HUES48 (cell line): Measurements from ENCODE around the gene MLIP.

Experiments used
- H3K27ac ChIP-seq: one replicate; pipeline ENCODE4 v1.7.0; 2013; ENCODE audit warnings: low read depth, low read length, inconsistent platforms
- H3K27me3 ChIP-seq: 2 replicates; pipeline ENCODE4 v1.6.1; 2013; ENCODE audit warnings: mild to moderate bottlenecking, low read length; ENCODE audit not compliant: control insufficient read depth, insufficient read depth
- H3K36me3 ChIP-seq: 2 replicates; pipeline ENCODE4 v1.6.1; 2013; ENCODE audit warnings: low read length; ENCODE audit not compliant: control insufficient read depth, insufficient read depth
- H3K4me1 ChIP-seq: 2 replicates; pipeline ENCODE4 v1.6.1; 2013; ENCODE audit warnings: mild to moderate bottlenecking, low read length; ENCODE audit not compliant: control insufficient read depth, insufficient read depth
- H3K4me3 ChIP-seq: 2 replicates; pipeline ENCODE4 v1.5.1; 2013; ENCODE audit warnings: mild to moderate bottlenecking, low read depth, low read length
- H3K9ac ChIP-seq: 2 replicates; pipeline ENCODE4 v1.6.1; 2013; ENCODE audit warnings: mild to moderate bottlenecking, low read depth, low read length, moderate library complexity
- H3K9me3 ChIP-seq: 2 replicates; pipeline ENCODE4 v1.6.1; 2013; ENCODE audit warnings: low read length; ENCODE audit not compliant: control insufficient read depth, insufficient read depth

The MLIP gene

DNA sequence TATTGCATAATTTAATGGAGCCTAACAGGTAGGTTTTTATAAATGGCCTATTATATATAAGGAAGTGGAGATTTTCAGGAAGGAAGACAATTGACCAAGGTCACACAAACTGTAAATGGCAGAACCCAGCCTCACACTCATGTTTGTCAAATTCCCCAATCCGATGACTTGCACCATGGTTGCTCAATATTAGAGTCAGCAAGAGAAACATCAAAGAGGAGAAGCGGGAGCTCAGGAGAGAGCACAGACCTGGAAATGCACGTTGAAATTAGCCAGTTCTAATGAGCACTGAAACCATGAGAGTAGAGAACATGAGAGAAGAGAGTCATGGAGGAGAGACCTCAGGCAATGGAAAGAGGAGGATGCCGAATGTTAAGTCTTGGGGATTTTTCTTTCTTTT, 13.5 kb upstream of the MLIP start:
- no peaks in the 10 kb centered on the region for H3K4me1 ChIP-seq
- no peaks in the 10 kb centered on the region for H3K9me3 ChIP-seq
- H3K36me3 ChIP-seq = no peaks in the 10 kb centered on the region
- H3K9ac ChIP-seq = no peak overlapping the region
- no peaks in the 10 kb centered on the region for H3K27me3 ChIP-seq
- H3K4me3 ChIP-seq = no peak overlapping the region
- no peak overlapping the region for H3K27ac ChIP-seq

DNA sequence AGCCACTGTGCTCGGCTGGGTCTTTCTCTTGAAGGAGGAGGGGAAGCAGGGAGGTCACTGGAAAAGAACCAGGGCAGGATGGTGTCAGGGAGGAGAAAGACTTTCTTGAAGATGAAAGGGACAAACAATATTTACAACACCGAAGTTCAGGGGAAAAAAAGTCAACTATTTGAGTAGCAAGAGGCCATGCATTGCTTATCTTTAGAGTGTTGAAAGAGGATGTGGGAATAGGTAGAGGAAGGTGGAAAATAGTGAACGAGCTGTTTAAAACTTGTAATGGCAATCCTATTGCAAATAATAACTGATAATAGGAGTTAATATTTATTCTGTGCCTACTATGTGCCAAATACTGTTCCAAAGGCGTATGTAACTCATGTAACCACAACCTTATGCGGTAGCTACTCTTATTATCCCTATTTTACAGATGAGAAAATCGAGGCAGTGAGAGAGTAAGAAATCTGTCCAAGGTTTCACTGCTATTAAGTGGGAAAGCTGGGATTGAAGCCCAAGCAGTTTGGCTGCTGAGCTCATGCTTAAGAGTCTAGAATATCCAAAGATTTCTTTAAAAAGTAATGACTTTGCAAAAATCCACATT, 12.7 kb upstream of the MLIP start:
- Histone ChIP-seq H3K36me3 (no peaks in the 10 kb centered on the region), H3K9me3 (no peaks in the 10 kb centered on the region), H3K27ac (no peak overlapping the region), H3K27me3 (no peaks in the 10 kb centered on the region), H3K4me3 (no peak overlapping the region), H3K9ac (no peak overlapping the region), H3K4me1 (no peaks in the 10 kb centered on the region)

DNA sequence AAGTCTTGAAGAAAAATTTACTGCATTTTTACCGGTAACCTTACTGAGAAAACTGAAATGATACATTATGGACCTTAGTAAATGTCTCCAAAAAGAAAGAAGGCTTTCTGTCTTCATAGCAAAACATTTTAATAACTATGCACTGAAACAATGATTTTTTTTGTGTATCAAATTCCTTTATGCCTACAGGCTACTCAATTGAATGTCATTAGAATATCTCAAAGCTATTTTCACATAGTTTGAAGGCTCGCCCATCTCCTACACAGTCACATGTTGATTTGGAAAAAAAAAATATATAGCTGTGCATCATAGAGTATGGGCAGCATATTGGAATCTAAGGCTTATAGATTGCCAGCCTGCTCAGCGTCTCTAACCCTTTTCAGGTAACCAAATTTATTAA, 12.0 kb upstream of the MLIP start:
- no peak overlapping the region for H3K27ac ChIP-seq
- no peaks in the 10 kb centered on the region for H3K4me1 ChIP-seq
- H3K9ac ChIP-seq = no peak overlapping the region
- H3K9me3 ChIP-seq = no peaks in the 10 kb centered on the region
- no peaks in the 10 kb centered on the region for H3K27me3 ChIP-seq
- no peaks in the 10 kb centered on the region for H3K36me3 ChIP-seq
- no peak overlapping the region for H3K4me3 ChIP-seq

DNA sequence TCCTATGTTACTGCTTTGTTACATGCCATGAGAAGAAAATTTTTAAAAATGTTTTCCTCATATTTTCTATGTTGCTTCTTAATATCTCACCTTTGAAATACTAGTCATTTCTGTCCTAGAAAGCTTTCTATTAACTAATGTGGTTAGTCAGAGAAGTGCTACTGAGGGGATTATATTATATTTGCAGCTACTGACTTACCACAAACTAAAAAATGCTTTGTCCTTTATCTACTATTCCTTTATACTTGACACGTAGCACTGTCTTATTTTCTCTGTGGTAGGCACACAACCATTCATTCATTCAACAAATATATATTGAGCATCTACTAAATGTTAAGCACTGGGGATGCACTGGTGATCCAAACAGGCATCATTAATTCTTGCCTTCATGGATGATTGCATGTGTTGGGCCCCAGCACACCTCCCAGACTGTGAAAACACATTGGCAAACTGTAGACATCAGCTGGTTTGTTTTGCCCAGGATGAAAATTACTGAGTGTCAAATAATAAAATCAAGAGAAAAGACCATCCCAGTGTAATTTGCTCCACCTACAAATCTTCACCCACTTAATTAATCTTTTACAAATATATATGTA, 10.7 kb upstream of the MLIP start:
- Histone ChIP-seq H3K9me3 (no peaks in the 10 kb centered on the region), H3K4me3 (no peak overlapping the region), H3K27ac (no peak overlapping the region), H3K4me1 (no peaks in the 10 kb centered on the region), H3K36me3 (no peaks in the 10 kb centered on the region), H3K9ac (no peak overlapping the region), H3K27me3 (no peaks in the 10 kb centered on the region)

GRCh38 chr6:54102238-54102637, 9.0 kb upstream of the MLIP start:
- Histone ChIP-seq H3K27me3 (no peaks in the 10 kb centered on the region), H3K4me1 (no peaks in the 10 kb centered on the region; the same call in 1 of the 2 replicates), H3K9me3 (no peaks in the 10 kb centered on the region), H3K36me3 (no peaks in the 10 kb centered on the region), H3K4me3 (no peak overlapping the region), H3K9ac (no peak overlapping the region), H3K27ac (no peak overlapping the region)

- Histone ChIP-seq H3K4me1 (no peaks in the 10 kb centered on the region; the same call in 1 of the 2 replicates), H3K9ac (no peak overlapping the region), H3K4me3 (no peak overlapping the region), H3K36me3 (no peaks in the 10 kb centered on the region), H3K27ac (no peak overlapping the region), H3K27me3 (no peaks in the 10 kb centered on the region), H3K9me3 (no peaks in the 10 kb centered on the region)
These were observed 7.7 kb upstream of the MLIP start for GRCh38 chr6:54103497-54103896.

DNA sequence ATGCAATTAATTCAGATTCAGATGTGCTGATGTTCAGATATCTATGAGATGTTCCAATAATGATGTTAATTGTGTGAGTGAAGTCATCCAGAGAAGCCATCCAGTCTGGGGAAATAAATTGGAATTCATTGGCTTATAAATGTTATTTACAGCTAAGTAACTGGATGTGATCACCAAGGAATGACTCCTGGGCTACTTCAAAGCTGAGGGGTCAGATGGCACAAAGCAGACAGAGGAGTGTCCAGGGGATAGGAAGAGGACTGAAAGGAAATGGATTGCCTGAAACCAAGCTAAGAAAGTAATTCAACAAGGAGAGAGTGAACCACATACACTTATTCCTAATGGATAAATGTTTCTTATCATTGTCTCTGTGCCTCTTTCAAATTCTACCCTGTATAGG, 4.5 kb upstream of the MLIP start:
- H3K9me3 ChIP-seq = no peaks in the 10 kb centered on the region
- no peaks in the 10 kb centered on the region for H3K36me3 ChIP-seq
- no peaks in the 10 kb centered on the region for H3K27me3 ChIP-seq
- no peak overlapping the region for H3K4me3 ChIP-seq
- H3K27ac ChIP-seq = no peak overlapping the region
- peaks cover 2% of the 10 kb centered on the region for H3K4me1 ChIP-seq
- no peak overlapping the region for H3K9ac ChIP-seq

GRCh38 chr6:54107470-54108090, 3.7 kb upstream of the MLIP start:
- Histone ChIP-seq H3K27ac (no peak overlapping the region), H3K36me3 (no peaks in the 10 kb centered on the region), H3K4me3 (no peak overlapping the region), H3K9ac (no peak overlapping the region), H3K27me3 (no peaks in the 10 kb centered on the region), H3K4me1 (peaks cover 9% of the 10 kb centered on the region), H3K9me3 (no peaks in the 10 kb centered on the region)

GRCh38 chr6:54108271-54108670, 3.0 kb upstream of the MLIP start:
- Histone ChIP-seq H3K4me3 (no peak overlapping the region), H3K36me3 (no peaks in the 10 kb centered on the region), H3K9ac (no peak overlapping the region), H3K4me1 (peaks cover 9% of the 10 kb centered on the region), H3K27me3 (no peaks in the 10 kb centered on the region), H3K9me3 (no peaks in the 10 kb centered on the region), H3K27ac (no peak overlapping the region)

- Histone ChIP-seq H3K27ac (no peak overlapping the region), H3K27me3 (no peaks in the 10 kb centered on the region), H3K9me3 (no peaks in the 10 kb centered on the region), H3K9ac (no peak overlapping the region), H3K4me3 (no peak overlapping the region), H3K36me3 (no peaks in the 10 kb centered on the region), H3K4me1 (peaks cover 9% of the 10 kb centered on the region)
These were observed 1.7 kb upstream of the MLIP start for GRCh38 chr6:54109586-54109985.

GRCh38 chr6:54112151-54112650, 958 bp downstream of the MLIP start:
- Histone ChIP-seq H3K36me3 (no peaks in the 10 kb centered on the region), H3K27ac (no peak overlapping the region), H3K9ac (no peak overlapping the region), H3K27me3 (no peaks in the 10 kb centered on the region), H3K9me3 (no peaks in the 10 kb centered on the region), H3K4me3 (no peak overlapping the region), H3K4me1 (peaks cover 9% of the 10 kb centered on the region)
